ENCODE results near the gene PTGES2.
"Not testable (repeated sequence)": the region's sequence is repeated elsewhere in the genome, so short reads cannot be mapped to it uniquely, and the experiment has no call there.

PTGES2 gene

DNA sequence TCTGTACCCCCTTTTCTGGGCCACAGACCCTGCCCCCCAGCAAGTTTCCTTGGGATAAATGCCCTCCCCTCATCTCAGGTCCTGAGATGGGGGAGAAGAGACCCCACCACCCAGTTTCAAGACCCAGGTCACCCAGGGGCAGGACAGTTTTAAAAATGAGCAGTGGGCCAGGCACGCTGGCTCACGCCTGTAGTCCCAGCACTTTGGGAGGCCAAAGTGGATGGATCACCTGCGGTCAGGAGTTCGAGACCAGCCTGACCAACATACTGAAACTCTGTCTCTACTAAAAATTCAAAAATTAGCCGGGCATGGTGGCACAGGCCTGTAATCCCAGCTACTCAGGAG is 6.1 kb downstream of the PTGES2 start:
- no peak for FAIRE-seq

GRCh38 chr9:128120741-128121465 is 6.6 kb downstream of the PTGES2 start:
- DNase-seq (ENCODE audit: extremely low spot score, insufficient read length, low read depth) (no peak), FAIRE-seq (no peak)

More for the DNA sequence above, 6.1 kb downstream of the PTGES2 start:
- no peak for DNase-seq (ENCODE audit: extremely low spot score, insufficient read length, low read depth)

DNA sequence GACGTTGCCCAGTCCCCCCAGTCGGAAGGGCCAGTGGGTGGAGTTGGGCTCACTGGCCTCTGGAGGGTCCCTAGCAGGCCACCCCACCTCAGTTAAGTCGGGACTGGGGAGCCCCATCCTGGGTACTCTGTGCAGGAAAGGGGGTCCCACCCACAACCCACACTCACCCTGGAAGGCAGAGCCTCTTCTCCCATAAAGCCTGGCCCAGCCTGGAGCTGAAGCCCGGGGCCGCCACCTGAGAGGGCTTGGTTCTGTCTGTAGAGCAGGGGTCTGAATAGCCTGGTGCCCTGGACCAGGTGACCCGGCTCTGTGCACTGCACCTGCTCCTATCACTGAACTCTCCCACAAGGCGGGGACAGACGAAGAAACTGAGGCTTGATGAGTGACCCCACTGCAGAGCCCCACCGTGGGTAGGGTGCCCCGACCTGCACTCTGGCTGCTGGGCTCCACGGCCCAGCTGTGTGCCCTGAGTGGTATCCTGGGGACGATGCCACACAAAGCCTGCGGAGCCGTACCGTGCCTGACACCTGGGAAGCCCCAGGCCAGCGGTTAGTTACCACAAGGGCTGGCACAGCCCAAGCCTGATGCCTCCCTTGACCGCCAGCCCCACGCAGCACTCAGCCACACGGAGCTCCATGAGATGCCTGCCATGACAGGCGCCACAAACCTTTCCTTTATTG is 7.3 kb downstream of the PTGES2 start:
- no peak for DNase-seq (ENCODE audit: extremely low spot score, insufficient read length, low read depth)
- FAIRE-seq: no peak

GRCh38 chr9:128118971-128119665 is 8.4 kb downstream of the PTGES2 start:
- no peak for FAIRE-seq
- no peak for DNase-seq (ENCODE audit: extremely low spot score, insufficient read length, low read depth)

GRCh38 chr9:128118472-128118857 is 9.1 kb downstream of the PTGES2 start:
- DNase-seq (ENCODE audit: extremely low spot score, insufficient read length, low read depth): no peak
- no peak for FAIRE-seq

- FAIRE-seq: peak; percentile 97
- DNase-seq (ENCODE audit: extremely low spot score, insufficient read length, low read depth): peak; percentile 88
These were observed 9.7 kb downstream of the PTGES2 start for GRCh38 chr9:128117613-128118471.

DNA sequence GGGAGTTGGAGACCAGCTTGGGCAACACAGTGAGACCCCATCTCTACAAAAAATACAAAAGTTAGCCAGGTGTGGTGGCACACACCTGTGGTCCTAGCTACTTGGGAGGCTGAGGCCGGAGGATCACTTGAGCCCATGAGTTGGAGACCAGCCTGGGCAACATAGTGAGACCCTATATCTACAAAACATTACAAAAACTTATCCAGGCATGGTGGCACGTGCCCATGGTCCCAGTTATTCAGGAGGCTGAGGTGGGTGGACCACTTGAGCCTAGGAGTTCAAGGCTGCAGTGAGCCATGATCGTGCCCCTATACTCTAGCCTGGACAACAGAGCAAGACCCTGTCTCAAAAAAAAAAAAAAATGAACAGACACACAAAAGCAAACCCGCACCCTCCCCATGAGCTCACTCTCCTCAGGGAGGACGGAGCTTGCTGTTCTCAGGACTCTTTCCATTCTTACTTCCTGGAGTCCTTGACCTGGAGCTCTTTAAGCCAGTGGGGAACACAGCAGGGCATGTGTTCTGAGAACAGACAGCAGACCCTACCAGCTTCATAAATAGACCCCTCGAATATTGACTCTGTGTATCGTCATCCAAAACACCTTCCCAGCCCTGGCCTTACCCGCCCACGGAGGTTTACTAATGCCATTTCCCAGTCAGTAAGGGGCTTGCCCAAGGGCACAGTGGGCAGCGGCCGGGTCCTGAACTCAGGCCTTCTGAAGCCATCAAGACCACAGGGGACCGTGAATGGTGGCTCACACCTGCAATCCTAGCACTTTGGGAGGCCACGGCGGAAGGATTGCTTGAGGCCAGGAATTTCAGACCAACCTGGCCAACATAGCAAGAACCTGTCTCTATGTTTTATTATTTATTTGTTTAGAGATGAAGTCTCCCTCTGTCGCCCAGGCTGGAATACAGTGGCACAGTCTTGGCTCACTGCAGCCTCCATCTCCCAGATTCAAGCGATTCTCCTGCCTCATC is 11.1 kb downstream of the PTGES2 start:
- DNase-seq (ENCODE audit: extremely low spot score, insufficient read length, low read depth): no peak
- no peak for FAIRE-seq

- peak; percentile 32 for DNase-seq (ENCODE audit: extremely low spot score, insufficient read length, low read depth)
- peak; percentile 42 for FAIRE-seq
These were observed 12.1 kb downstream of the PTGES2 start for GRCh38 chr9:128115187-128116103.

DNA sequence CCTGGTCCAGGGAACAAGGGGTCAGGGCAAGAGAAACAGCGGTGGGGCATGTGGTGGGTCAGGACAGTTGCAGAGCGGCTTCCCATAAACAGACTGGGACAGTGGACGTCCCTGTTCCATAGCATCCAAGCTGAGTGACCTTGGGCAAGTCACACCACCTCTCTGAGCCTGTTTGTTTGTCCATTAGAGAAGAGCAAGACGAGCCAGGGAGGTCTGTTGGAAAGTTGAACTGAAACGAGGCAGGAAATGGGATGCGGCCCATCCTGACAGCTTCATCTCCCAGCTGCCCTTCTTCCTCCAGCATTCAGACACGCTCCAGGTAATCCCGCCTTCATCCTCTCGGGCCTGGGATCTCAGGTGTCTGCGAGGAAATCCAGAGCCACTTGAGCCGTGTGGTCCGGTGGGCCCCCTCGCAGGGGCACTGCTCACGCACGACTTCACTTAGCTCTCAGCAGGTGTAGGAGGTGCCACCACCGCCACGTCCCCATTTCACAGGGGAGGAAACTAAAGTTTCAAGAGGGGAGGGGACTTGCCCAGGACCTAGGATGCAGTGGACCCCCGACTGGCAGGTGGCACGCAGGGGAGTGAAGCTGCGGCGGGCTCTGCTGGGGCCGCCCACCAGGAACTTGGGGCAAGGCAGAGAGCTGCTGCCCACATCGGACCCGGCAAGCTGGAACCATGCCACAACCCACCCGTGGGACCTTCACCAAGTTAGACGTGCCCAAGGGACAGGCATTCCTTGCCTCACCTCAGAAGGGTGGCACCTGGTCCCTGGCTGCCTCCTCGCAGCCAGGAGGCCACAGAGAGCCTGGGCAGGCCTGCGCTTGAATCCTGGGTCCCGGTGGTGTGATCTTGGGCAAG is 13.0 kb downstream of the PTGES2 start:
- FAIRE-seq (no peak), DNase-seq (ENCODE audit: extremely low spot score, insufficient read length, low read depth) (no peak)

DNA sequence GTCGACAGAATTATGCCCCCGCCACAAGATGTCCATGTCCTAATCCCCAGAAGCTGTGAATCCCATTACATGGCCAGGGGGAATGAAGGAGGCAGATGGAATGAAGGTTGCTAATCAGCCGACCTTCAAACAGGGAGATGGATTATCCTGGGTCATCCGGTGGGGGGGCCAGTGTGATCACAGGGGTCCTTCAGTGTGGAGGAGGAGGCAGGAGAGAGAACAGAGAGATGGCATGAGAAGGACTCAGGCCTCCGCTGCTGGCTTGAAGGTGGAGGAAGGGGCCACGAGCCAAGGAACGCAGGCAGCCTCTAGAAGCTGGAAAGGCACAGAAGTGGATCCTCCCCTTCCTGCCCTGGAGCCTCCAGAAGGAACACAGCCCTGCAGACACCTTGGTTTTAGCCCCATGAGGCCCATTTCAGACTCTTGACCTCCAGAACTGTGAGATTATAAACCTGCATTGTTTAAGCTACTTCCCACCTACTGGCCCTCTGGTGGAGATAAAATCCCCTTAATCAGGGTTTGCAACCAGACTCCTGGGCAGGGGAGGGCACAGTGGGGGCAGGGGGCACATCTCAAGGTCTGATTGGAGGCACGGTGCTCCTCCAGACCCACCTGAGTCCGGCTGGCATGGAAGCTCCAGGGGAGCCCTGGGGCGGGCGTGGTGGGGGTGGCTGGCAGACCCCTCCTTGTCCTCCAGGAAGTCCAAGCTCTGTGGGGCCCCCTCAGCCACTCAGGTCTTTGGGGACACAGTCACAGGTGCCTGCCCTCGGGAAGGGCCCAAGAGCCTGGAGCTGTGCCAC is 13.8 kb downstream of the PTGES2 start:
- DNase-seq (ENCODE audit: extremely low spot score, insufficient read length, low read depth) (no peak), FAIRE-seq (no peak)

DNA sequence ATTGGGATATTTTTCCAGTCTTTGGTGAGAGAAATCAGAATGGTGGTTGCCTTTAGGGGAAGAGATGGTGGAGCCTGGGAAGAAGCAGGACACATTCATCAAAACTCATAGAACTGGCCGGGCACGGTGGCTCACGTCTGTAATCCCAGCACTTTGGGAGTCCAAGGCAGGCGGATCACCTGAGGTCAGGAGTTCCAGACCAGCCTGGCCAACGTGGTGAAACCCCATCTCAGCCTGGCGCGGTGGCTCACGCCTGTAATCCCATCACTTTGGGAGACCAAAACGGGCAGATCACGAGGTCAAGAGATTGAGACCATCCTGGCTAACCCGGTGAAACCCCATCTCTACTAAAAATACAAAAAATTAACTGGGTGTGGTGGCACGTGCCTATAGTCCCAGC is 15.8 kb downstream of the PTGES2 start:
- not testable (repeated sequence) for FAIRE-seq; DNase-seq (ENCODE audit: extremely low spot score, insufficient read length, low read depth)

- FAIRE-seq: no peak
- DNase-seq (ENCODE audit: extremely low spot score, insufficient read length, low read depth): no peak
These were observed 18.3 kb downstream of the PTGES2 start for GRCh38 chr9:128109050-128109709.

DNA sequence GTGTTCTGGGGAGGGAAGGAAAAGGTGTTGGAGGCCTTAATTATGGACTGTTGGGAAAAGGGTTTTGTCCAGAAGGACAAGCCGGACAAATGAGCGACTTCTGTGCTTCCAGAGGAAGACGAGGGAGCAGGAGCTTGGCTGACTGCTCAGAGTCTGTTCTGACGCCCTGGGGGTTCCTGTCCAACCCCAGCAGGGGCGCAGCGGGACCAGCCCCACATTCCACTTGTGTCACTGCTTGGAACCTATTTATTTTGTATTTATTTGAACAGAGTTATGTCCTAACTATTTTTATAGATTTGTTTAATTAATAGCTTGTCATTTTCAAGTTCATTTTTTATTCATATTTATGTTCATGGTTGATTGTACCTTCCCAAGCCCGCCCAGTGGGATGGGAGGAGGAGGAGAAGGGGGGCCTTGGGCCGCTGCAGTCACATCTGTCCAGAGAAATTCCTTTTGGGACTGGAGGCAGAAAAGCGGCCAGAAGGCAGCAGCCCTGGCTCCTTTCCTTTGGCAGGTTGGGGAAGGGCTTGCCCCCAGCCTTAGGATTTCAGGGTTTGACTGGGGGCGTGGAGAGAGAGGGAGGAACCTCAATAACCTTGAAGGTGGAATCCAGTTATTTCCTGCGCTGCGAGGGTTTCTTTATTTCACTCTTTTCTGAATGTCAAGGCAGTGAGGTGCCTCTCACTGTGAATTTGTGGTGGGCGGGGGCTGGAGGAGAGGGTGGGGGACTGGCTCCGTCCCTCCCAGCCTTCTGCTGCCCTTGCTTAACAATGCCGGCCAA is 19.1 kb downstream of the PTGES2 start:
- FAIRE-seq: no peak
- no peak for DNase-seq (ENCODE audit: extremely low spot score, insufficient read length, low read depth)

GRCh38 chr9:128107468-128108268 is 19.9 kb downstream of the PTGES2 start:
- no peak for FAIRE-seq
- no peak for DNase-seq (ENCODE audit: extremely low spot score, insufficient read length, low read depth)

Measured in GM18507 (cell line).